IMR-90 (cell line): ENCODE measurements around the gene MYO9A. TPM values are rescaled to one million over a fixed set of nuclear protein-coding genes. Genes with fewer than 3 reads are reported as not detected.
A peak's percentile ranks its signal among the peaks of the same experiment; 100 is the strongest.

Experiments
- ATAC-seq: fragments of 200-7000 bp; cut with Tn5 transposase; 2 replicates; pipeline ENCODE4 v1.9.1; 2020; ENCODE audit warnings: low read depth, mild to moderate bottlenecking, moderate library complexity
- BruUV-seq: library from RNA; stranded (reverse); fragments of 400-500 nt; replicated peaks from 2 replicates; lab custom pipeline; 2021; lab: Mats Ljungman, UMichigan
- CTCF ChIA-PET: fragments of 300-600 bp; formaldehyde crosslinking; extraction: SDS; loops from one replicate; lab custom pipeline; 2021; ENCODE audit warnings: antibody characterized with exemption; lab: Yijun Ruan, JAX
- POLR2A ChIA-PET: fragments of 300-600 bp; sonication (Branson Sonifier 250); formaldehyde crosslinking; loops from one replicate; lab custom pipeline; 2022; ENCODE audit warnings: antibody characterized with exemption; ENCODE audit not compliant: unreplicated experiment; lab: Charles Lee
- DNase-seq: peaks from one replicate; pipeline ENCODE4 v3.0.0; 2013
- H2AFZ ChIP-seq: replicated peaks from 2 replicates; pipeline ENCODE3; 2013; ENCODE audit warnings: low read length, mild to moderate bottlenecking; ENCODE audit not compliant: poor library complexity
- H2AK5ac ChIP-seq: 2 replicates; pipeline ENCODE4 v1.6.1; 2013; ENCODE audit warnings: low read depth, low read length, inconsistent platforms
- H2AK9ac ChIP-seq: replicated peaks from 2 replicates; pipeline ENCODE3; 2013; ENCODE audit warnings: mild to moderate bottlenecking, low read depth, low read length, moderate library complexity; ENCODE audit not compliant: poor library complexity
- H2BK120ac ChIP-seq: 2 replicates; pipeline ENCODE4 v1.6.1; 2013; ENCODE audit warnings: low read depth, low read length, inconsistent platforms
- H2BK15ac ChIP-seq: 3 replicates; pipeline ENCODE4 v1.6.1; 2013; ENCODE audit warnings: low read depth, low read length, inconsistent platforms
- H2BK20ac ChIP-seq: 2 replicates; pipeline ENCODE4 v1.6.1; 2013; ENCODE audit warnings: low read depth, mild to moderate bottlenecking, inconsistent platforms, low read length, moderate library complexity
- H2BK5ac ChIP-seq: 2 replicates; pipeline ENCODE4 v1.6.1; 2013; ENCODE audit warnings: mild to moderate bottlenecking, low read depth, low read length, inconsistent platforms; ENCODE audit not compliant: poor library complexity, severe bottlenecking
- H3K14ac ChIP-seq: replicated peaks from 2 replicates; pipeline ENCODE4 v1.6.1; 2013; ENCODE audit warnings: low read depth, low read length, inconsistent platforms
- H3K18ac ChIP-seq: 2 replicates; pipeline ENCODE4 v1.6.1; 2013; ENCODE audit warnings: low read depth, low read length, control low read depth
- H3K23ac ChIP-seq: 2 replicates; pipeline ENCODE4 v1.6.1; 2013; ENCODE audit warnings: low read depth, low read length, inconsistent platforms
- H3K27ac ChIP-seq: 2 replicates; pipeline ENCODE4 v1.5.1; 2013; ENCODE audit warnings: mild to moderate bottlenecking, control low read depth, low read length; ENCODE audit not compliant: insufficient read depth
- H3K27me3 ChIP-seq: 2 replicates; pipeline ENCODE4 v1.6.1; 2013; ENCODE audit warnings: low read length; ENCODE audit not compliant: control insufficient read depth, insufficient read depth
- H3K36me3 ChIP-seq: 2 replicates; pipeline ENCODE4 v1.6.1; 2013; ENCODE audit warnings: low read length, mixed read lengths; ENCODE audit not compliant: control insufficient read depth, insufficient read depth
- H3K4ac ChIP-seq: 2 replicates; pipeline ENCODE4 v1.6.1; 2013; ENCODE audit warnings: low read depth, low read length, inconsistent platforms
- H3K4me1 ChIP-seq: 2 replicates; pipeline ENCODE4 v1.6.1; 2013; ENCODE audit warnings: low read length, mixed read lengths; ENCODE audit not compliant: control insufficient read depth, insufficient read depth
- H3K4me2 ChIP-seq: 2 replicates; pipeline ENCODE4 v1.6.1; 2013; ENCODE audit warnings: low read depth, mild to moderate bottlenecking, control low read depth, low read length, moderate library complexity
- H3K4me3 ChIP-seq: 2 replicates; pipeline ENCODE4 v1.5.1; 2013; ENCODE audit warnings: low read depth, mild to moderate bottlenecking, control low read depth, low read length, moderate library complexity; ENCODE audit not compliant: insufficient read depth
- H3K56ac ChIP-seq: 2 replicates; pipeline ENCODE4 v1.6.1; 2013; ENCODE audit warnings: low read length, inconsistent platforms; ENCODE audit not compliant: insufficient read depth; ENCODE audit errors: extremely low read depth
- H3K79me1 ChIP-seq, 2 experiments: 2 replicates each; pipeline ENCODE4 v1.6.1; 2013; ENCODE audit warnings: low read length in 2 of 2, inconsistent platforms in 1 of 2, low read depth in 1 of 2
- H3K9ac ChIP-seq: 2 replicates; pipeline ENCODE4 v1.6.1; 2013; ENCODE audit warnings: low read depth, low read length, control low read depth
- H3K9me1 ChIP-seq: 2 replicates; pipeline ENCODE4 v1.6.1; 2013; ENCODE audit warnings: low read length, inconsistent platforms; ENCODE audit not compliant: insufficient read depth
- H3K9me3 ChIP-seq: 2 replicates; pipeline ENCODE4 v1.6.1; 2013; ENCODE audit warnings: low read length; ENCODE audit not compliant: control insufficient read depth, insufficient read depth
- H4K20me1 ChIP-seq: 2 replicates; pipeline ENCODE4 v1.6.1; 2013; ENCODE audit warnings: low read length, inconsistent platforms; ENCODE audit not compliant: insufficient read depth
- H4K5ac ChIP-seq: 2 replicates; pipeline ENCODE4 v1.6.1; 2013; ENCODE audit warnings: mild to moderate bottlenecking, low read depth, low read length, control low read depth
- H4K8ac ChIP-seq, 2 experiments: 2 replicates each; pipeline ENCODE4 v1.6.1; 2013; ENCODE audit warnings: low read depth in 2 of 2, low read length in 2 of 2, control low read depth in 1 of 2, inconsistent platforms in 1 of 2
- H4K91ac ChIP-seq: 2 replicates; pipeline ENCODE4 v1.6.1; 2013; ENCODE audit warnings: low read depth, low read length, inconsistent platforms; ENCODE audit not compliant: insufficient read depth
- CEBPB ChIP-seq: IDR thresholded peaks from 2 replicates; pipeline ENCODE4 v1.6.1; 2012; ENCODE audit warnings: low read depth, low read length, improper control_type of control experiment
- CTCF ChIP-seq: conservative IDR thresholded peaks from 2 replicates; pipeline ENCODE4 v1.5.1; 2012; ENCODE audit warnings: mild to moderate bottlenecking, low read depth, low read length, improper control_type of control experiment
- MAZ ChIP-seq: IDR thresholded peaks from 2 replicates; pipeline ENCODE4 v1.6.1; 2012; ENCODE audit warnings: low read depth, mild to moderate bottlenecking, low read length, improper control_type of control experiment, moderate library complexity, borderline replicate concordance
- NFE2L2 ChIP-seq: fragments of 150-350 bp; IDR thresholded peaks from 2 replicates; pipeline ENCODE4 v1.6.1; 2016; ENCODE audit warnings: low read depth, mild to moderate bottlenecking, low read length
- RAD21 ChIP-seq: IDR thresholded peaks from 2 replicates; pipeline ENCODE4 v1.6.1; 2012; ENCODE audit warnings: low read length, improper control_type of control experiment
- RFX5 ChIP-seq: IDR thresholded peaks from 2 replicates; pipeline ENCODE4 v1.8.0; 2012; ENCODE audit warnings: low read depth, mild to moderate bottlenecking, low read length, moderate library complexity
- WGBS, 2 experiments: methylation state at CpG; one replicate each; pipeline versions ENCODE4 v1.1.5 to v1.1.7; 2013; ENCODE audit warnings: missing lambda C conversion rate in 2 of 2; ENCODE audit not compliant: insufficient read length in 1 of 2; ENCODE audit errors: extremely low coverage in 2 of 2; 5-methylcytosine and 5-hydroxymethylcytosine counted together
- dilution Hi-C: fragments of 300-500 bp; cut with HindIII; formaldehyde crosslinking; loops from one replicate; pipeline ENCODE4 v1.14.3; 2018; ENCODE audit warnings: low sequenced_read_pairs; ENCODE audit not compliant: unreplicated experiment
- in situ Hi-C: fragments of 300-500 bp; cut with MboI; formaldehyde crosslinking; loops from 3 replicates; pipeline ENCODE4 v1.14.3; 2019; ENCODE audit warnings: low sequenced_read_pairs, inconsistent platforms, mixed read lengths
- intact Hi-C: fragments of 100-400 bp; cut with micrococcal nuclease; formaldehyde crosslinking; loops from 2 replicates; pipeline ENCODE4 v1.10.0; 2022
- polyA plus RNA-seq, 3 experiments: library from polyadenylated mRNA; depleted of rRNA; stranded (reverse); fragments of >200 nt; gene quantifications; 2 replicates each; pipeline ENCODE4 v1.2.3, GENCODE V29; 2012; ENCODE audit warnings: low replicate concordance in 1 of 3
- total RNA-seq: library from RNA; depleted of rRNA; stranded (reverse); fragments of >200 nt; gene quantifications from 2 replicates; pipeline ENCODE4 v1.2.3, GENCODE V29; 2012

MYO9A gene
- total and polyA plus RNA-seq, 2 of the 4 experiments (the other 2 are of a cell fraction) = 6.0 to 49.5 TPM

GRCh38 chr15:71780115-71780976 lies 337.6 kb downstream of the MYO9A start:
- no CpG with 5 or more reads among the region's 13 CpGs for WGBS, 2 experiments
- Histone ChIP-seq H3K27me3 (no peaks in the 10 kb centered on the region), H2BK120ac (peak overlapping the region; percentile 26; the same call in 1 of the 2 replicates), H2AFZ (peak overlapping the region; percentile 16), H3K9me1 (peaks cover 16% of the 10 kb centered on the region), H3K4me1 (peaks cover 17% of the 10 kb centered on the region), H3K18ac (peak overlapping the region; percentile 86; the same call in 1 of the 2 replicates), H2AK5ac (peak overlapping the region; percentile 61; the same call in 1 of the 2 replicates), H2BK5ac (peak overlapping the region; percentile 40), H4K5ac (peak overlapping the region; percentile 80; the same call in 1 of the 2 replicates), H3K4me3 (peak overlapping the region; percentile 15; the same call in 1 of the 2 replicates), H3K4me2 (peak overlapping the region; percentile 87), H2BK20ac (peak overlapping the region; percentile 40; the same call in 1 of the 2 replicates), H3K56ac (no peak overlapping the region), H3K14ac (0 out of 2 replicates have a peak overlapping the region, but pooled peaks have one; percentile 44), H3K27ac (no peak overlapping the region), H4K91ac (peak overlapping the region; percentile 13; the same call in 1 of the 2 replicates), H3K9ac (peak overlapping the region; percentile 60; the same call in 1 of the 2 replicates), H3K4ac (no peak overlapping the region; the same call in 1 of the 2 replicates), H3K79me1 (no peaks in the 10 kb centered on the region), H2AK9ac (peak overlapping the region; percentile 29), H3K9me3 (no peaks in the 10 kb centered on the region), H3K23ac (no peak overlapping the region; the same call in 1 of the 2 replicates), H4K20me1 (no peaks in the 10 kb centered on the region), H3K36me3 (peaks cover 13% of the 10 kb centered on the region), H2BK15ac (no peak overlapping the region; the same call in 2 of the 3 replicates), H4K8ac (peak overlapping the region; percentile 43 to 65; a peak in 2 of 4 replicates)
- dilution Hi-C loops (no loop called here), intact Hi-C loops (no loop called here), in situ Hi-C loops (no loop called here)
- TF ChIP-seq RAD21 (peak; percentile 38; the same call in 1 of the 2 replicates), MAZ (no peak), CTCF (peak; percentile 62), NFE2L2 (peak; percentile 82), RFX5 (no peak), CEBPB (peak; percentile 35; the same call in 1 of the 2 replicates)
- POLR2A ChIA-PET = no interaction called here
- peak; percentile 25 for ATAC-seq
- TSS peak; percentile 22 for BruUV-seq
- DNase-seq = peak; percentile 66
- CTCF ChIA-PET = interaction anchor here (0.7 to 1.6 kb wide), 6 partner anchors 19 to 1126 kb away, joined by 3 to 13 read pairs (median 6); no protein-coding TSS in a partner anchor
